Measurements from ENCODE around the gene TELO2.

GRCh38 chr16:1498899-1499676 is 5.9 kb downstream of the TELO2 start:
- no peak for TF ChIP-seq EZH2 (IDR thresholded peaks at IDR 0.05; ENCODE audit: borderline replicate concordance, low read length)
- TF ChIP-seq, protein P1, sequence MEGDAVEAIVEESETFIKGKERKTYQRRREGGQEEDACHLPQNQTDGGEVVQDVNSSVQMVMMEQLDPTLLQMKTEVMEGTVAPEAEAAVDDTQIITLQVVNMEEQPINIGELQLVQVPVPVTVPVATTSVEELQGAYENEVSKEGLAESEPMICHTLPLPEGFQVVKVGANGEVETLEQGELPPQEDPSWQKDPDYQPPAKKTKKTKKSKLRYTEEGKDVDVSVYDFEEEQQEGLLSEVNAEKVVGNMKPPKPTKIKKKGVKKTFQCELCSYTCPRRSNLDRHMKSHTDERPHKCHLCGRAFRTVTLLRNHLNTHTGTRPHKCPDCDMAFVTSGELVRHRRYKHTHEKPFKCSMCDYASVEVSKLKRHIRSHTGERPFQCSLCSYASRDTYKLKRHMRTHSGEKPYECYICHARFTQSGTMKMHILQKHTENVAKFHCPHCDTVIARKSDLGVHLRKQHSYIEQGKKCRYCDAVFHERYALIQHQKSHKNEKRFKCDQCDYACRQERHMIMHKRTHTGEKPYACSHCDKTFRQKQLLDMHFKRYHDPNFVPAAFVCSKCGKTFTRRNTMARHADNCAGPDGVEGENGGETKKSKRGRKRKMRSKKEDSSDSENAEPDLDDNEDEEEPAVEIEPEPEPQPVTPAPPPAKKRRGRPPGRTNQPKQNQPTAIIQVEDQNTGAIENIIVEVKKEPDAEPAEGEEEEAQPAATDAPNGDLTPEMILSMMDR (IDR thresholded peaks at IDR 0.05; ENCODE audit: low read length): no peak
